ENCODE measurements around the gene KIF18B.

Gene KIF18B

DNA sequence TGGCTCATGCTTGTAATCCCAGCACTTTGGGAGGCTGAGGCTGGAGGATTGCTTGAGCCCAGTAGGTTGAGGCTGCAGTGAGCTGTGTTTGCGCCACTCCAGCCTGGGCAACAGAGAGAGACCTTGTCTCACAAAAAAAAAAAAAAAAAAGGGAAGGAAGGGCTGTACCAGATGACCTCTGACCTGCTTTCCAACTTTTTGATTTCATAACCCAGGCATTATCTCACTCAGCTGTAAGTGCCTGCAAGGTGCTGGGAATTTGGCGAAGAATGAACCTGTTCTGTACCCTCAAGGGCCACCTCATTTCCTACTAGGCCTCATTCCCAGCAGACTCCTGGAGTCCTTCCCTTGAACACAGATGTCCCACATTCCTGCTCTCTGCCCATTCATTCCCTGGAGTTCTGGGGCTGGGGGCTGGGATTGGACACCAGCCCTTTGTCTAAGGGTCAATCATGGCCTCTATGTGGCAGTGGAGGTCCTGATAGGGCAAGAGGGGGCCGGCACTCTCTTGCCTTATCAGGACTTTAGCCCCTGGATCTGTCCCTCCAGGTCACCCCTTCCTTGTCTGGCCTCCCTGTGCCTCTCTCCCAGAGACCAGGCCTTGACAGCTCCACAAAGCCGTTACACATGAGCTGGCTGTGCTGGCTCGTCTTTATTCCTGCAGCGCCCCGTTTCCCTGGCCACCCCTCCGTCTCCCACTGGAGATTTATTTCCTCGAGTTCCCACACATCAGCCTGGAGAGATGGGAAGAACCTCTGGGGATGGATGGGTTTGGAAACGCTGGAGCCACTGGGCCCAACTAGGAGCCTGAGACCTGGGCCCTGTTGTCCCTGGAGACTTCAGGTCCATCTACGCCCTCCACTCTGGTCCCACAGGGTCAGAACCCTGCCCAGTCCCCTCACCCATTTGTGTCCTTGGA lies 31.5 kb downstream of the KIF18B start:
- Histone ChIP-seq H3K79me2 (ENCODE audit: insufficient read depth, low read length) (no peaks in the 10 kb centered on the region), H3K36me3 (ENCODE audit: insufficient read depth, low read length) (no peaks in the 10 kb centered on the region), H4K20me1 (ENCODE audit: insufficient read depth, low read length) (no peaks in the 10 kb centered on the region), H3K27ac (ENCODE audit: low read depth, low read length, poor library complexity, severe bottlenecking) (no peak overlapping the region), H3K9ac (ENCODE audit: low read length) (no peak overlapping the region), H3K4me2 (ENCODE audit: low read length) (no peak overlapping the region), H3K27me3 (ENCODE audit: insufficient read depth, low read length) (peaks cover 8% of the 10 kb centered on the region; the same call in 1 of the 2 replicates), H3K9me3 (ENCODE audit: low read length) (no peaks in the 10 kb centered on the region), H3K4me3 (ENCODE audit: low read depth, low read length, poor library complexity, severe bottlenecking) (no peak overlapping the region), H3F3A (ENCODE audit: insufficient read depth, low read length) (no peaks in the 10 kb centered on the region), H2AFZ (ENCODE audit: low read length) (no peak overlapping the region), H3K9me2 (ENCODE audit: low read depth, low read length) (no peaks in the 10 kb centered on the region), H3K4me1 (ENCODE audit: insufficient read depth, low read length, severe bottlenecking) (peaks cover 19% of the 10 kb centered on the region)
- TF ChIP-seq, protein P1, sequence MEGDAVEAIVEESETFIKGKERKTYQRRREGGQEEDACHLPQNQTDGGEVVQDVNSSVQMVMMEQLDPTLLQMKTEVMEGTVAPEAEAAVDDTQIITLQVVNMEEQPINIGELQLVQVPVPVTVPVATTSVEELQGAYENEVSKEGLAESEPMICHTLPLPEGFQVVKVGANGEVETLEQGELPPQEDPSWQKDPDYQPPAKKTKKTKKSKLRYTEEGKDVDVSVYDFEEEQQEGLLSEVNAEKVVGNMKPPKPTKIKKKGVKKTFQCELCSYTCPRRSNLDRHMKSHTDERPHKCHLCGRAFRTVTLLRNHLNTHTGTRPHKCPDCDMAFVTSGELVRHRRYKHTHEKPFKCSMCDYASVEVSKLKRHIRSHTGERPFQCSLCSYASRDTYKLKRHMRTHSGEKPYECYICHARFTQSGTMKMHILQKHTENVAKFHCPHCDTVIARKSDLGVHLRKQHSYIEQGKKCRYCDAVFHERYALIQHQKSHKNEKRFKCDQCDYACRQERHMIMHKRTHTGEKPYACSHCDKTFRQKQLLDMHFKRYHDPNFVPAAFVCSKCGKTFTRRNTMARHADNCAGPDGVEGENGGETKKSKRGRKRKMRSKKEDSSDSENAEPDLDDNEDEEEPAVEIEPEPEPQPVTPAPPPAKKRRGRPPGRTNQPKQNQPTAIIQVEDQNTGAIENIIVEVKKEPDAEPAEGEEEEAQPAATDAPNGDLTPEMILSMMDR (IDR thresholded peaks at IDR 0.05; ENCODE audit: low read length): no peak
- TF ChIP-seq EZH2 (IDR thresholded peaks at IDR 0.05; ENCODE audit: borderline replicate concordance, low read length): no peak

DNA sequence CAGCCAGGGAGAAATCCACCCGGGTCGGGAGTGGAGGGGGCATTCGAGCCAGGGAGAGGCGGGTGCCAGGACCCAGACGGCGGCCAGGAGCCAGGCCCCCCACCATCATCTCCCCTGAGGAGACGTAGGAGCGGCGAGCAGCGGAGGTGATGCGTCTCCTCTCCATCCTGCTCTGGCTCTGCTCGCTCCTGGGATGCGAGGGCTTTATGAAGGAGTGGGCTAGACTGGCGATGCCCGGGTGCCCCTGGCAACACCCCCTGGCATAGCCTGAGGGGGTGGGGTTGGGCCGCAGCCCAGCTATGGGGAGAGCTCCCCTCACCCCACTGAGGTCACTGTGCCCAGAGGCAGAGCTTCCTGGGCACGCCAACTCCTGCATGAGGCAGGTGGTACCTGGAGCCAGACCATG lies 32.2 kb downstream of the KIF18B start, which contains the start of gene GFAP:
TSS of gene GFAP (minus strand) at position 180 of the 406 bp plus-strand sequence. CDS start at position 166, 14 bp downstream.
- TF ChIP-seq, protein P1 (IDR thresholded peaks at IDR 0.05; ENCODE audit: low read length): no peak
- no peak for TF ChIP-seq EZH2 (IDR thresholded peaks at IDR 0.05; ENCODE audit: borderline replicate concordance, low read length)
- Histone ChIP-seq H3K27ac (ENCODE audit: low read depth, low read length, poor library complexity, severe bottlenecking) (no peak within 1 kb of the TSS), H3K79me2 (ENCODE audit: insufficient read depth, low read length) (no peaks in the 10 kb centered on the region), H3K27me3 (ENCODE audit: insufficient read depth, low read length) (peaks cover 8% of the 10 kb centered on the region; the same call in 1 of the 2 replicates), H2AFZ (ENCODE audit: low read length) (no peak within 1 kb of the TSS), H3F3A (ENCODE audit: insufficient read depth, low read length) (no peaks in the 10 kb centered on the region), H3K36me3 (ENCODE audit: insufficient read depth, low read length) (no peaks in the 10 kb centered on the region), H3K4me2 (ENCODE audit: low read length) (no peak within 1 kb of the TSS), H3K9me2 (ENCODE audit: low read depth, low read length) (no peaks in the 10 kb centered on the region), H3K9ac (ENCODE audit: low read length) (no peak within 1 kb of the TSS), H3K9me3 (ENCODE audit: low read length) (no peaks in the 10 kb centered on the region), H4K20me1 (ENCODE audit: insufficient read depth, low read length) (no peaks in the 10 kb centered on the region), H3K4me1 (ENCODE audit: insufficient read depth, low read length, severe bottlenecking) (peaks cover 12% of the 10 kb centered on the region), H3K4me3 (ENCODE audit: low read depth, low read length, poor library complexity, severe bottlenecking) (no peak within 1 kb of the TSS)

DNA sequence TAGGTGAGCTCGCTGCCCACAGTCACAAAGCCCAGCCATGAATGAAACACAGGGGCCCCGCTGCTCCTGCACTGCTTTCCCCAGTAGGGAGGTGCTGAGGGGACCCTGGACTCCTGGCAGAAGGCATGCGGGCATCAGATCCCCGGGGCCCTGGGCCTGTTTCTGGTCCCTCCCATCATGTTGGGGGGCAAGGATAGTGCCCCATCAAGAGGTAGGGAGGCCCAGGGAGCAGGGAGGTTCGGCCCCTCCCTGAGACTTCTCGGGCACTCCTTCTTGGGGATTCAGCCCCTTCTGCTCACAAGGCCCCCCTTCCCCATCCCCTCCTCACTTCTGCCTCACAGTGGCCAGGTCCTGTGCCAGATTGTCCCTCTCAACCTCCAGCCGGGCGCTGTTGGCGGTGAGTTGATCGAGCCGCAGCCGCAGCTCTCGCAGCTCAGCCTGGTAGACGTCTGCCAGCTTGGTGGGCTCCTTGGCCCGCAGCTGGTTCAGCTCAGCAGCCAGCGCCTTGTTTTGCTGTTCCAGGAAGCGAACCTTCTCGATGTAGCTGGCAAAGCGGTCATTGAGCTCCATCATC lies 32.8 kb downstream of the KIF18B start:
- Histone ChIP-seq H3K36me3 (ENCODE audit: insufficient read depth, low read length) (no peaks in the 10 kb centered on the region), H3K4me2 (ENCODE audit: low read length) (no peak overlapping the region), H3K4me3 (ENCODE audit: low read depth, low read length, poor library complexity, severe bottlenecking) (no peak overlapping the region), H3F3A (ENCODE audit: insufficient read depth, low read length) (no peaks in the 10 kb centered on the region), H2AFZ (ENCODE audit: low read length) (no peak overlapping the region), H4K20me1 (ENCODE audit: insufficient read depth, low read length) (no peaks in the 10 kb centered on the region), H3K9me3 (ENCODE audit: low read length) (no peaks in the 10 kb centered on the region), H3K9ac (ENCODE audit: low read length) (no peak overlapping the region), H3K9me2 (ENCODE audit: low read depth, low read length) (no peaks in the 10 kb centered on the region), H3K27ac (ENCODE audit: low read depth, low read length, poor library complexity, severe bottlenecking) (no peak overlapping the region), H3K4me1 (ENCODE audit: insufficient read depth, low read length, severe bottlenecking) (peaks cover 7% of the 10 kb centered on the region), H3K27me3 (ENCODE audit: insufficient read depth, low read length) (peaks cover 8% of the 10 kb centered on the region; the same call in 1 of the 2 replicates), H3K79me2 (ENCODE audit: insufficient read depth, low read length) (no peaks in the 10 kb centered on the region)
- no peak for TF ChIP-seq EZH2 (IDR thresholded peaks at IDR 0.05; ENCODE audit: borderline replicate concordance, low read length)
